Endothelial cell of umbilical vein (primary cell): ENCODE measurements around the gene DAPK3. TPM values are rescaled to one million over a fixed set of nuclear protein-coding genes. Genes with fewer than 3 reads are reported as not detected.

Experiments used
- BruUV-seq: library from RNA; stranded (reverse); fragments of 400-500 nt; replicated peaks from 2 replicates; lab custom pipeline; 2021; lab: Mats Ljungman, UMichigan
- CTCF ChIA-PET: fragments of 300-600, 350-600 bp; sonication (Branson Sonifier 250); formaldehyde crosslinking; loops from one replicate; lab custom pipeline; 2021; ENCODE audit warnings: antibody characterized with exemption, inconsistent platforms; lab: Charles Lee
- POLR2A ChIA-PET: fragments of 300-600, 350-600 bp; sonication (Branson Sonifier 250); formaldehyde crosslinking; loops from one replicate; lab custom pipeline; 2021; ENCODE audit warnings: antibody characterized with exemption, inconsistent platforms; lab: Charles Lee
- DNase-seq: peaks from one replicate; pipeline ENCODE4 v3.0.0-alpha.2; 2011; ENCODE audit warnings: low read depth, low spot score
- FAIRE-seq: peaks from 2 replicates; lab custom pipeline; 2011; peaks lifted over from hg19 to GRCh38; lab: Jason Lieb, UNC
- H2AFZ ChIP-seq: 2 replicates; pipeline ENCODE4 v1.6.0; 2012; ENCODE audit warnings: low read depth, low read length, control low read depth, inconsistent platforms
- H3K27ac ChIP-seq: 2 replicates; pipeline ENCODE4 v1.5.1; 2011; ENCODE audit warnings: low read depth, mild to moderate bottlenecking, control low read depth, low read length, moderate library complexity; ENCODE audit not compliant: insufficient read depth
- H3K27me3 ChIP-seq, 2 experiments: 2 replicates each; pipeline versions ENCODE4 v1.6.0 to v1.6.1; 2011; ENCODE audit warnings: low read length in 2 of 2, mixed read lengths in 1 of 2; ENCODE audit not compliant: control insufficient read depth in 2 of 2, insufficient read depth in 2 of 2
- H3K36me3 ChIP-seq, 2 experiments: 2 replicates in 1 of 2; 3 replicates in 1 of 2; pipeline ENCODE4 v1.5.1; 2011; ENCODE audit warnings: low read length in 2 of 2, mild to moderate bottlenecking in 1 of 2, moderate library complexity in 1 of 2; ENCODE audit not compliant: control insufficient read depth in 2 of 2, insufficient read depth in 2 of 2; ENCODE audit errors: extremely low read depth in 1 of 2
- H3K4me1 ChIP-seq: 3 replicates; pipeline ENCODE4 v1.5.1; 2011; ENCODE audit warnings: mild to moderate bottlenecking, low read length; ENCODE audit not compliant: control insufficient read depth, insufficient read depth; ENCODE audit errors: extremely low read depth
- H3K4me2 ChIP-seq: 2 replicates; pipeline ENCODE4 v1.6.1; 2011; ENCODE audit warnings: low read length, control low read depth, mixed read lengths; ENCODE audit not compliant: insufficient read depth
- H3K4me3 ChIP-seq, 3 experiments: fragments of 200-600 bp in 1 of 3; sonication (generic), shearing (Covaris generic) in 1 of 3; replicated peaks in 1 of 3; 2 replicates each; pipeline ENCODE4 v1.5.1; 2011 to 2016; ENCODE audit warnings: control low read depth in 3 of 3, low read length in 3 of 3, mild to moderate bottlenecking in 2 of 3, inconsistent platforms in 1 of 3, low read depth in 1 of 3, moderate library complexity in 1 of 3; ENCODE audit not compliant: insufficient read depth in 1 of 3
- H3K79me2 ChIP-seq: 2 replicates; pipeline ENCODE4 v1.6.0; 2012; ENCODE audit warnings: low read length, inconsistent platforms; ENCODE audit not compliant: control insufficient read depth, insufficient read depth
- H3K9ac ChIP-seq: replicated peaks from 2 replicates; pipeline ENCODE3; 2011; ENCODE audit warnings: low read length, control low read depth; ENCODE audit not compliant: insufficient read depth; ENCODE audit errors: extremely low read depth
- H3K9me1 ChIP-seq: replicated peaks from 3 replicates; pipeline ENCODE4 v1.6.0; 2011; ENCODE audit warnings: mild to moderate bottlenecking, low read length; ENCODE audit not compliant: control insufficient read depth, insufficient read depth; ENCODE audit errors: extremely low read depth
- H3K9me3 ChIP-seq: replicated peaks from 2 replicates; pipeline ENCODE4 v1.5.1; 2012; ENCODE audit warnings: low read length, inconsistent platforms; ENCODE audit not compliant: control insufficient read depth, insufficient read depth
- H4K20me1 ChIP-seq: replicated peaks from 2 replicates; pipeline ENCODE3; 2011; ENCODE audit warnings: mild to moderate bottlenecking, low read length; ENCODE audit not compliant: control insufficient read depth, insufficient read depth; ENCODE audit errors: extremely low read depth
- EZH2 ChIP-seq: IDR thresholded peaks from 2 replicates; pipeline ENCODE4 v1.6.1; 2012; ENCODE audit warnings: borderline replicate concordance, low read depth, mild to moderate bottlenecking, moderate library complexity, low read length, inconsistent platforms; ENCODE audit not compliant: severe bottlenecking
- FOS ChIP-seq: IDR thresholded peaks from 2 replicates; pipeline ENCODE4 v1.6.1; 2011; ENCODE audit warnings: mild to moderate bottlenecking, low read length, moderate library complexity, borderline replicate concordance; ENCODE audit not compliant: insufficient read depth
- GATA2 ChIP-seq: IDR thresholded peaks from 2 replicates; pipeline ENCODE4 v1.7.0; 2011; ENCODE audit warnings: low read depth, mild to moderate bottlenecking, moderate library complexity, mixed read lengths, low read length; ENCODE audit not compliant: insufficient read length, insufficient read depth
- JUN ChIP-seq: IDR thresholded peaks from 2 replicates; pipeline ENCODE4 v1.6.1; 2011; ENCODE audit warnings: borderline replicate concordance, low read depth; ENCODE audit not compliant: insufficient read length, insufficient read depth
- MAX ChIP-seq: IDR thresholded peaks from 2 replicates; pipeline ENCODE4 v1.6.1; 2011; ENCODE audit not compliant: insufficient read depth, insufficient read length
- MYC ChIP-seq: IDR thresholded peaks from one replicate; pipeline ENCODE4 v1.6.1; 2011; ENCODE audit warnings: mild to moderate bottlenecking, low read depth, low read length
- POLR2A ChIP-seq: IDR thresholded peaks from 2 replicates; pipeline ENCODE4 v1.6.1; 2012; ENCODE audit warnings: low read depth, mild to moderate bottlenecking, control low read depth, low read length
- POLR2AphosphoS5 ChIP-seq: IDR thresholded peaks from 2 replicates; pipeline ENCODE4 v1.6.1; 2012; ENCODE audit warnings: low read depth, mild to moderate bottlenecking, control low read depth, low read length, moderate library complexity; ENCODE audit not compliant: insufficient read depth
- dilution Hi-C: fragments of 300-500 bp; cut with MboI; formaldehyde crosslinking; loops from one replicate; pipeline ENCODE4 v1.15.0; 2019; ENCODE audit warnings: low sequenced_read_pairs; ENCODE audit not compliant: extremely low pct_ligation_motif_present
- intact Hi-C: fragments of 100-400 bp; cut with micrococcal nuclease; formaldehyde crosslinking; loops from one replicate; pipeline ENCODE4 v1.10.0; 2022
- polyA plus RNA-seq, 4 experiments: library from polyadenylated mRNA; depleted of rRNA in 3 of 4; stranded (reverse) in 3 of 4; unstranded in 1 of 4; fragments of >200 nt; gene quantifications; 2 replicates each; pipeline versions ENCODE4 v1.2.1 to v1.2.3, GENCODE V29; 2011 to 2012; ENCODE audit warnings: missing spikeins in 1 of 4
- total RNA-seq: library from RNA; stranded (reverse); gene quantifications from 2 replicates; pipeline ENCODE4 v1.2.3, GENCODE V29; 2021
- TF ChIP-seq, protein P1 (sequence below), 2 donors: IDR thresholded peaks; 1 replicate in 1 of 2; 2 replicates in 1 of 2; pipeline ENCODE4 v1.5.1; 2011; ENCODE audit warnings: low read length in 2 of 2, mild to moderate bottlenecking in 2 of 2, moderate library complexity in 2 of 2, control low read depth in 1 of 2, inconsistent platforms in 1 of 2, low read depth in 1 of 2; ENCODE audit not compliant: insufficient read depth in 1 of 2; ENCODE audit errors: extremely low read depth in 1 of 2

Gene DAPK3
- total and polyA plus RNA-seq, 2 donors (not counting 3 experiments of a cell fraction or from before 2014, with no cell fraction given): 157 to 175 TPM

DNA sequence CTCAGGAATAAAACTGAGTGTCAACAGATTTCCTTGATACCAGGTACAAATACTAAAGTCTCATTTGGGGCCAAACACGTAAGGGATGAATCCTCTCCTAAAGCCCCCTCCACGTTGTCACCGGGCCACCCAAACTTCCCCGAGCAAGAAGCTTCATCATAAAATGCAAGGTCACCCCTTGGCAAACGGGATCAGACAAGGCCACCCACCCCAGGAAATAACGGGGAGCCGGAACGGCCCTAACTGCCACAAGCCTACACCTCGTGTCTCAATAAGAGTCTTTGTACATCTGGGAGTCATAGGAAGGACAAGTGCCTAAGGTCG lies 13.6 kb upstream of the DAPK3 start:
- peak overlapping the region; percentile 63 to 98 (median 97) for H3K4me3 ChIP-seq
- H3K9me1 ChIP-seq: no peaks in the 10 kb centered on the region
- H3K27me3 ChIP-seq: no peaks in the 10 kb centered on the region
- no TSS peak for BruUV-seq
- H3K9me3 ChIP-seq: no peaks in the 10 kb centered on the region
- DNase-seq (no peak), FAIRE-seq (no peak)
- dilution Hi-C loops (no loop called here), intact Hi-C loops (no loop called here)
- peak overlapping the region; percentile 90 for H3K27ac ChIP-seq
- TF ChIP-seq GATA2 (no peak), POLR2AphosphoS5 (no peak), POLR2A (no peak), FOS (no peak), MYC (no peak), MAX (no peak), JUN (no peak), EZH2 (no peak)
- TF ChIP-seq, protein P1, sequence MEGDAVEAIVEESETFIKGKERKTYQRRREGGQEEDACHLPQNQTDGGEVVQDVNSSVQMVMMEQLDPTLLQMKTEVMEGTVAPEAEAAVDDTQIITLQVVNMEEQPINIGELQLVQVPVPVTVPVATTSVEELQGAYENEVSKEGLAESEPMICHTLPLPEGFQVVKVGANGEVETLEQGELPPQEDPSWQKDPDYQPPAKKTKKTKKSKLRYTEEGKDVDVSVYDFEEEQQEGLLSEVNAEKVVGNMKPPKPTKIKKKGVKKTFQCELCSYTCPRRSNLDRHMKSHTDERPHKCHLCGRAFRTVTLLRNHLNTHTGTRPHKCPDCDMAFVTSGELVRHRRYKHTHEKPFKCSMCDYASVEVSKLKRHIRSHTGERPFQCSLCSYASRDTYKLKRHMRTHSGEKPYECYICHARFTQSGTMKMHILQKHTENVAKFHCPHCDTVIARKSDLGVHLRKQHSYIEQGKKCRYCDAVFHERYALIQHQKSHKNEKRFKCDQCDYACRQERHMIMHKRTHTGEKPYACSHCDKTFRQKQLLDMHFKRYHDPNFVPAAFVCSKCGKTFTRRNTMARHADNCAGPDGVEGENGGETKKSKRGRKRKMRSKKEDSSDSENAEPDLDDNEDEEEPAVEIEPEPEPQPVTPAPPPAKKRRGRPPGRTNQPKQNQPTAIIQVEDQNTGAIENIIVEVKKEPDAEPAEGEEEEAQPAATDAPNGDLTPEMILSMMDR (IDR thresholded peaks at IDR 0.05; ENCODE audit: extremely low read depth in 1 of 2, insufficient read depth in 1 of 2, low read depth in 1 of 2, low read length in 2 of 2): no peak
- peaks cover 31% of the 10 kb centered on the region for H3K4me1 ChIP-seq
- peaks cover 35 to 45% of the 10 kb centered on the region in 2 experiments for H3K36me3 ChIP-seq
- no peaks in the 10 kb centered on the region for H4K20me1 ChIP-seq
- ChIA-PET POLR2A (interaction anchor here (5.3 kb wide), 1 partner anchor 15 kb away, joined by 82 read pairs; the partner anchor contains the start of gene DAPK3), CTCF (interaction anchor here (1.5 to 2.1 kb wide), 2 partner anchors 14 to 16 kb away, joined by 4 to 7 read pairs; partner anchors contain the start of gene DAPK3)
- peak overlapping the region; percentile 65 for H3K4me2 ChIP-seq
- H2AFZ ChIP-seq: no peak overlapping the region
- peak overlapping the region; percentile 99 for H3K9ac ChIP-seq
- H3K79me2 ChIP-seq: peaks cover 57% of the 10 kb centered on the region
